ENCODE results near the gene ABI1. TPM values are rescaled to one million over a fixed set of nuclear protein-coding genes. Genes with fewer than 3 reads are reported as not detected.

The ABI1 gene
- total and polyA plus RNA-seq, 4 donors: 10.7 to 18.3 (median 14.3) TPM

- TF ChIP-seq GABPA (IDR thresholded peaks at IDR 0.05 in 1 of 2, conservative IDR thresholded peaks at IDR 0.05 in 1 of 2) (no peak), NR2F2 (IDR thresholded peaks at IDR 0.05) (no peak), HNF4G (IDR thresholded peaks at IDR 0.05) (no peak), JUND (IDR thresholded peaks at IDR 0.05) (no peak), HNF4A (conservative IDR thresholded peaks at IDR 0.05) (no peak), ZBTB33 (IDR thresholded peaks at IDR 0.05) (no peak), SP1 (IDR thresholded peaks at IDR 0.05) (no peak), YY1 (IDR thresholded peaks at IDR 0.05) (no peak), RAD21 (IDR thresholded peaks at IDR 0.05) (no peak), TAF1 (conservative IDR thresholded peaks at IDR 0.05) (no peak), EGR1 (IDR thresholded peaks at IDR 0.05; ENCODE audit: low read depth in 2 of 2) (no peak), ATF3 (IDR thresholded peaks at IDR 0.05) (no peak), RXRA (IDR thresholded peaks at IDR 0.05) (no peak)
- peaks cover 0 to 6% (median under 1%) of the 10 kb centered on the region in 4 donors for H3K4me1 ChIP-seq (ENCODE audit: control insufficient read depth in 4 of 4, insufficient read depth in 4 of 4, low read length in 3 of 4)
- DNase-seq (ENCODE audit: low spot score): no peak
- H3K9ac ChIP-seq (ENCODE audit: low read depth in 1 of 2, low read length in 2 of 2): no peak overlapping the region
- H3K9me3 ChIP-seq (ENCODE audit: control insufficient read depth in 4 of 4, low read length in 3 of 4): peaks cover 0 to 2% (median 0%) of the 10 kb centered on the region in 4 donors
- H3K36me3 ChIP-seq (ENCODE audit: control insufficient read depth in 4 of 4, insufficient read depth in 3 of 4, low read depth in 1 of 4, low read length in 3 of 4): no peaks in the 10 kb centered on the region
- no peaks in the 10 kb centered on the region for H3K27me3 ChIP-seq (ENCODE audit: control insufficient read depth in 4 of 4, insufficient read depth in 4 of 4, low read length in 3 of 4)
- WGBS: 98% methylated on average over 7 of the region's 7 CpGs
- H3K4me3 ChIP-seq (ENCODE audit: low read depth in 1 of 3, low read length in 3 of 3): no peak overlapping the region
- no peak overlapping the region for H3K27ac ChIP-seq (ENCODE audit: low read depth in 1 of 2, low read length in 2 of 2)
These were observed 60.3 kb downstream of the ABI1 start for GRCh38 chr10:26800468-26800867.

GRCh38 chr10:26799342-26799741 is 61.4 kb downstream of the ABI1 start:
- H3K27me3 ChIP-seq (ENCODE audit: control insufficient read depth in 4 of 4, insufficient read depth in 4 of 4, low read length in 3 of 4): no peaks in the 10 kb centered on the region
- no peak overlapping the region for H3K9ac ChIP-seq (ENCODE audit: low read depth in 1 of 2, low read length in 2 of 2)
- TF ChIP-seq RXRA (IDR thresholded peaks at IDR 0.05) (no peak), ZBTB33 (IDR thresholded peaks at IDR 0.05) (no peak), TAF1 (conservative IDR thresholded peaks at IDR 0.05) (no peak), YY1 (IDR thresholded peaks at IDR 0.05) (no peak), CTCF (IDR thresholded peaks at IDR 0.05; ENCODE audit: low read depth, low read length, missing input control) (no peak), HNF4A (conservative IDR thresholded peaks at IDR 0.05) (no peak), GABPA (IDR thresholded peaks at IDR 0.05 in 1 of 2, conservative IDR thresholded peaks at IDR 0.05 in 1 of 2) (no peak), JUND (IDR thresholded peaks at IDR 0.05) (no peak), EGR1 (IDR thresholded peaks at IDR 0.05; ENCODE audit: low read depth in 2 of 2) (no peak), SP1 (IDR thresholded peaks at IDR 0.05) (no peak)
- no peak overlapping the region for H3K27ac ChIP-seq (ENCODE audit: low read depth in 1 of 2, low read length in 2 of 2)
- peaks cover 0 to 5% (median 0%) of the 10 kb centered on the region in 4 donors for H3K4me1 ChIP-seq (ENCODE audit: control insufficient read depth in 4 of 4, insufficient read depth in 4 of 4, low read length in 3 of 4)
- no peaks in the 10 kb centered on the region for H3K36me3 ChIP-seq (ENCODE audit: control insufficient read depth in 4 of 4, insufficient read depth in 3 of 4, low read depth in 1 of 4, low read length in 3 of 4)
- WGBS: 56% methylated on average over 4 of the region's 4 CpGs
- H3K9me3 ChIP-seq (ENCODE audit: control insufficient read depth in 4 of 4, low read length in 3 of 4): peaks cover 0 to 2% (median 0%) of the 10 kb centered on the region in 4 donors
- DNase-seq (ENCODE audit: low spot score): no peak
- H3K4me3 ChIP-seq (ENCODE audit: low read depth in 1 of 3, low read length in 3 of 3): no peak overlapping the region

Measured in liver (tissue), 9 donors.